Muscle of back (tissue), 11 donors: Measurements from ENCODE around the gene NFE2L2. TPM values are rescaled to one million over a fixed set of nuclear protein-coding genes. Genes with fewer than 3 reads are reported as not detected.
A peak's percentile ranks its signal among the peaks of the same experiment; 100 is the strongest.
"Not testable (repeated sequence)": the region's sequence is repeated elsewhere in the genome, so short reads cannot be mapped to it uniquely, and the experiment has no call there.

Experiments used
- DNase-seq, 3 donors: peaks; one replicate each; pipeline versions ENCODE4 v3.0.0 to v3.0.0-alpha.2; 2013
- polyA plus RNA-seq, 10 donors: library from polyadenylated mRNA; unstranded; fragments of 120-200 nt; gene quantifications; one replicate each; pipeline ENCODE4 v1.2.1, GENCODE V29; 2013; ENCODE audit not compliant: insufficient read length in 10 of 10

The NFE2L2 gene
- polyA plus RNA-seq, 10 donors = 49.5 to 73.1 (median 61.7) TPM

DNA sequence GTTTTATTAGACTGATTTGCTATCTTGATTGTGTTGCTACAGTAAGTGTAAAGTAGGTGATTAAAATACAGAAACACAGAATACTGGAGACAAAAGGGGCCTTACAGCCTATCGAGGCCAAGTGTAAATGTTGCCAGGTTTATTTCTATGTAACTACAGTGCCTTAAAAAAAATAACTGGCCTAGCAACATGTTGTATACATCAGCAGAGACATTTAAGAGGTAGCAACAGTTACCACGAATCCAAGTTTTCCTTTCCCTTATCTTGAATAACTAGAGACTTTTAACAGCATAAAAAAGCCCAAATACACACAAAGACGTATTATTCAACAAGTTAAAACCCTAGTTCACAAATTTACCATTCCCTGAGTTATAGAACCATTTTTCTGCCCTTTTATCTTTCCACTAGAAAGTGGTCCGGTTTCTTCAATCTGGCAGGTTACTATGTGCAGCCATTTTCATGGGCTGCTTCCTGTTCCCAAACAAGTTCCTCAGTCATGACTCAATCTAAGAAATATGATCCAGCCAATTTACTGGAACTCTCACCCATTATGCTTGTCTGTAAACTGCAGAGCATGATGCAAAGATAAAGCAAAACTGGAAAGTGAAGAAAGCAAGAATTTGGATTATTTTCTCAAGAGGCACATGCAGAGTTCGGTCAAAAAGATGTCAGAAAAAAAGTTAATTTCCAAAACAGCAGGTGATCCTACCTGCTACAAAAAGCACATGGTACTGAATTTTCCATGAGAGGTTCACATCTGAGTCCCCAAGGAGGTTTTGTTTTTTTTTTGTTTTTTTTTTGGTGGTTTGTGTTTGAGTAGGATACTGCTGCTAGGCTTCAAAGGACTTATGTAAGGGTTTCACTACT, 22.2 kb downstream of the NFE2L2 start:
- peak; percentile 81 to 92 (median 92) for DNase-seq

DNA sequence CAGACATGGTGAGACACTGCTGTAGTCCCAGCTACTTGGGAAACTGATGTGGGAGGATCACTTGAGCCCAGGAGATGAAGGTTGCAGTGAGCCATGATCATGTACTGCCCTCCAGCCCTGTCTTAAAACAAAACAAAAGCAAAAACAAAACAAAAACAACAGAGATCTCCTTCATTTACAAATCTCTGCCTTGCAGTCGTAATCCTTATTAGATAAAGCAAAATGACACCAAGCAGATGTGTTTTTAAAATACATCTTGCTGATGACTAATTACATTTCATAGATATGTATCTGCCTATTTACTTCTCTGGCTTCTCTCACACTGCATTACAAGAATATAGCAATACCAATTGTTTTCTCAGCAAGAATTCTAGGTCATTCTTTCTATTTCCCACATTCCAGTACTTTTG, 22.8 kb downstream of the NFE2L2 start:
- no peak for DNase-seq

GRCh38 chr2:177239932-177240630, 24.4 kb downstream of the NFE2L2 start:
- peak in 2 of 3 donors; percentile 64 to 80 for DNase-seq

DNA sequence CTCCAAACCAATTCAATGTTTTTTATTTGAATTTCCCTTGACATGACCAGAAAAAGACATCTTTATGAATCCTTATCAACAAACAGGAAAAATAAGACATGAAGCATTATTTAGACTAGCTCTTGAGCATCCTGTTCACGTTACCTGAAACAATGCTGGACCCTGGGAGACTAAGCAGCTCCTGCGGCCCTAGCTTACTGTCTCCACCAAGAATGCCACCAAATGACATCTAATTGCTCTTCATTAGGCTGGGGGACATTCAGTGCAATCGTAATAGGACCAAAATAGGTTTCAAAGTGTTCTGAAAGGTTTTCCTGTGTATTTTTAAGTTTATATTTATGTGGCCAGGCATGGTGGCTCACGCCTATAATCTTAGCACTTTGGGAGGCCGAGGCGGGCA, 25.5 kb downstream of the NFE2L2 start:
- no peak for DNase-seq

GRCh38 chr2:177237932-177238331, 26.6 kb downstream of the NFE2L2 start:
- DNase-seq = no peak

DNA sequence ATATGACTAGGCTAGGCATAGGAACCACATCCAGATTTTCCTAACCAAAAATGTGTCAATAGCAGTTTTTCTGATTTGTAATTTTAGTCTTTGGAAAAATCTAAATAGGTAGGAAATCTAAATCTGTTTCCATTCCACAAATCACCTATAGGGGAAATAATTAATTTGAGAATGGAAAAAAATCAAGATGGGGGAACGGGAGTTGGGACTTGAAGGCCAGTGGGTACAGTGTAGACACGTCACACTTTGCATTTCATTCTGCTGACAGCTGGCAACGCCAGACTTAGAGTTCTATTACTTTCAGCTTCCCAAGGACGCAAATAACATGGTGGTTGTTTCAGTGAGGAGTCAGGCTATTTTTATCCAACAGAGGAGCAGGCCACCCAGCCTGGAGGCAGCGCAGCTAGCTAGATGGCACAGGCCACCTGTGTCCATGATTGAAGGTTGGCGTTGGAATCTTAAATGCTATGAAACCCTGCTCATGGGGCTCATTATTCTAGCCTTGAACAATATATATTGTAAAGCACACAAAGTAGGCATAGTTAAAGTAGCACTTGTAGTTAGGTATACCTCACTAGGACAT, 28.6 kb downstream of the NFE2L2 start:
- peak in 2 of 3 donors; percentile 32 to 50 for DNase-seq

- DNase-seq = no peak
Observed at GRCh38 chr2:177234267-177234666, 30.3 kb downstream of the NFE2L2 start.

- no peak for DNase-seq
Observed at GRCh38 chr2:177232098-177232704, 32.3 kb downstream of the NFE2L2 start.

DNA sequence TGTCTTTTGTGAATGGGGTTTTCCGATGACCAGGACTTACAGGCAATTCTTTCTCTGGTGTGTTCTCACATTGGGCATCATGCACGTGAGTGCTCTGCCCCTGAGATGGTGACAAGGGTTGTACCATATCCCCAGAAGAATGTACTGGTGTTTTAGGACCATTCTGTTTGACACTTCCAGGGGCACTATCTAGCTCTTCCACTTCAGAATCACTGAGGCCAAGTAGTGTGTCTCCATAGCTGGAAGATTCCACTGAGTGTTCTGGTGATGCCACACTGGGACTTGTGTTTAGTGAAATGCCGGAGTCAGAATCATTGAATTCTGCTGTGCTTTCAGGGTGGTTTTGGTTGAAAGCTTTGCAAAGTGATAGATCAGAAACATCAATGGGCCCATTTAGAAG, 33.3 kb downstream of the NFE2L2 start:
- DNase-seq = no peak

DNA sequence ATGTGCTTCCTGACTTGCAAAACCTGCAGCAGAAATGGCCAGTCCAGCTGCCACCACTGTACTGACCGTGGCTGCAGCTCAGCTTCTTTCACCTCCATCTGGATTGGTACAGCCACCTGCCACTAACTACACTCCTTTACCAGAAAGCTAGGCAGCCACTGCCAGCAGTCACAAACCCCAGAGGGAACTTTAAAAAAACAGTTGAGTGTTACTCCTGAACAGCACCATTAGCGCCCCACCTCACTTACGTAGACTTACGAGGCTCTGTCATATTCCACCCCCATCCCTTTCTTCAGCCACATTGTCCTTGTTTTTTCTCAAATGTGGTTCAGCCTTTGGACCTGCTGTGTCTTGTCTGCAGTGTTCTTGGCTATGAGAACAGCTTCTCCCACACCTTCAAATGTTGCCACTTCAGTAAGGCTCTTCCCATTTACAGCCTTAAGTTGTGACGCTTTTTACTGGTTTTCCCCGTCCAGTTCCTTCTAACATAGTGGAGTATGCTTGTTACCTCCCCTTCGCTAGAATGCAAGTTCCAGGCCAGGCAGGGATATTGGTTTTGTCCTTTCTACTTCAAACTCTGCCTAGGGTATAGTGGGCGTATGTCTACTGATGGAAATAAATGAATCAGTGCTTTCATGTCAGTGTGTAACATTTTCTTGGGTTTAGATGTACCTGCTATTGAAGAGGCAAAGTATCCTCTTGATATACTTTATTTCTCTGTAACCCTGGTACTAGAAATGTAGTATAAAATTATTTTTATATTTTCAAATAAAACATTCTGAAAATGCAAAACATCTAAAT, 34.9 kb downstream of the NFE2L2 start:
- no peak for DNase-seq

GRCh38 chr2:177225965-177226360, 38.6 kb downstream of the NFE2L2 start:
- no peak for DNase-seq

- DNase-seq = not testable (repeated sequence)
Observed at GRCh38 chr2:177223436-177223835, 41.1 kb downstream of the NFE2L2 start.

GRCh38 chr2:177221970-177222369, 42.6 kb downstream of the NFE2L2 start:
- no peak for DNase-seq

GRCh38 chr2:177221534-177221933, 43.0 kb downstream of the NFE2L2 start:
- DNase-seq = no peak

- DNase-seq = not testable (repeated sequence)
Observed at GRCh38 chr2:177219787-177220186, 44.7 kb downstream of the NFE2L2 start.

GRCh38 chr2:177217247-177217843, 47.2 kb downstream of the NFE2L2 start:
- no peak for DNase-seq

DNA sequence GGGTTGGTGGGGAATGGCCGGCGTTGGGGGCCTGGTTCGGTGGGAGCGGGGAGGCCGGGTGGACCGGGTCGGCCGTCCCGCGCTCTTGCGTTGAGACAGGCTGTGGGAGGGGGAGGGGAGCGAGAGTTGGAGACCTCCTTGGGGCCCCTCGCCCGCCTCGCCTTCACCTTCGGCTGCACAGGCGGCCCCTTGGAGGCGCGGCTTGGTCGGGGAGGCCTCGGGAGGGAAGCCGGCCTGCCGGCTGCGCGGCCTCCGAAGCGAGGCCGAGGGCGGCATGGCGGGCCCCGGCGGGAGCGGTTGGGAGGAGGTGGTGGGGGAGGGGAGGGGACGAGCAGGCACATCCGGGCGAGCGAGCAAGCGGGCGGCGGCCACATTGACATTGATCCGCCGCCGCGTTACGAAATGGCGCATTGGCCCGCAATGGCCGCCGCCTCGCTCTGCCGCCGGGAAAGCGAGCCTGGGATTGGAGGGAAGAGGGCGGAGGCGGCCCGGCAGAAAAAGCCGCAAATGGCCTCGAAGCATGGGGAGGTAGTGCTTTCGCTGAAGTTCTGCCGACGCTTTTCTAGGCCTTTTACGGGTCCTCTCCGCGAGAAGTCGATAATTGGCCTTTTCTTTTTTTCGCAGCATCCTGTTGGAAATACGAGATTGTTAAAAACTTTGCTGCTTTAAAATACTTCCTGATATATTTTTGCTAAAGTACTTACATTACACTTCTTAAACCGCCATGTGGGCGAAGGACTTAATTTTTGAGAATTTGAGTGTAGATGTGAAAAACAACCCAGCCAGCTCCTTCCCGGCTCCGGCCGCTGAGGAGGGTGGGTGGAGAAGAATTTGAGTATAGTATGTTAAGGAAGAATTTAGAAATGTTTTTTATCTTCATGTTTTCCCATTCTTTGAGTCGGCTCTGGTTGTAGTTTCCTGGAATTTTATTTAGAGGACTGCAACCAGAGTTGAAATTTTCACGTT, 51.4 kb downstream of the NFE2L2 start:
- peak; percentile 89 to 96 (median 91) for DNase-seq

GRCh38 chr2:177212106-177212890, 52.2 kb downstream of the NFE2L2 start, which contains the start of gene HNRNPA3:
Gene HNRNPA3 (plus strand): TSS chr2:177212794. CDS start chr2:177212800, 6 bp downstream.
- peak; percentile 99 to 100 (median 100) for DNase-seq
